ENCODE results near the gene ZBTB45. TPM values are rescaled to one million over a fixed set of nuclear protein-coding genes. Genes with fewer than 3 reads are reported as not detected.

ZBTB45 gene
- total RNA-seq, 1 experiment from 2014 or later, result 27.4 TPM

GRCh38 chr19:58538257-58539168 is 18.9 kb upstream of the ZBTB45 start:
- DNase-seq (ENCODE audit: low spot score), result peak; percentile 41

GRCh38 chr19:58536852-58537798 is 17.5 kb upstream of the ZBTB45 start:
- DNase-seq (ENCODE audit: low spot score), result no peak

- no peak for DNase-seq (ENCODE audit: low spot score)
Measured at GRCh38 chr19:58535857-58536256, 16.2 kb upstream of the ZBTB45 start.

GRCh38 chr19:58531034-58531840 is 11.6 kb upstream of the ZBTB45 start:
- DNase-seq (ENCODE audit: low spot score), result no peak

- DNase-seq (ENCODE audit: low spot score), result no peak
Measured at GRCh38 chr19:58529405-58529804, 9.8 kb upstream of the ZBTB45 start.

GRCh38 chr19:58522709-58523108 is 3.1 kb upstream of the ZBTB45 start:
- DNase-seq (ENCODE audit: low spot score), result no peak

GRCh38 chr19:58521651-58522050 is 2.0 kb upstream of the ZBTB45 start:
- DNase-seq (ENCODE audit: low spot score), result peak; percentile 43

GRCh38 chr19:58520257-58520599 is 618 bp upstream of the ZBTB45 start:
- peak; percentile 41 for DNase-seq (ENCODE audit: low spot score)

- DNase-seq (ENCODE audit: low spot score), result peak; percentile 93
Measured at GRCh38 chr19:58519087-58519354, 589 bp downstream of the ZBTB45 start.

GRCh38 chr19:58518256-58519086 is 1.1 kb downstream of the ZBTB45 start:
- peak; percentile 17 for DNase-seq (ENCODE audit: low spot score)

GRCh38 chr19:58516964-58517833 is 2.4 kb downstream of the ZBTB45 start:
- no peak for DNase-seq (ENCODE audit: low spot score)

- no peak for DNase-seq (ENCODE audit: low spot score)
Measured at GRCh38 chr19:58516246-58516836, 3.3 kb downstream of the ZBTB45 start.

- DNase-seq (ENCODE audit: low spot score), result no peak
Measured at GRCh38 chr19:58515259-58515658, 4.4 kb downstream of the ZBTB45 start.

GRCh38 chr19:58514564-58515022 is 5.0 kb downstream of the ZBTB45 start:
- no peak for DNase-seq (ENCODE audit: low spot score)

- peak; percentile 99 for DNase-seq (ENCODE audit: low spot score)
Measured at GRCh38 chr19:58513694-58514563, 5.7 kb downstream of the ZBTB45 start.

GRCh38 chr19:58513213-58513693 is 6.4 kb downstream of the ZBTB45 start:
- peak; percentile 28 for DNase-seq (ENCODE audit: low spot score)

GRCh38 chr19:58511353-58512208 is 8.0 kb downstream of the ZBTB45 start, which contains the start of gene SLC27A5:
TSS of gene SLC27A5 (minus strand) at chr19:58511992. CDS start at chr19:58511955, 37 bp downstream.
- peak; percentile 61 for DNase-seq (ENCODE audit: low spot score)

All from HT-29 (cell line).